Measurements from ENCODE around the gene PCBP2.

DNA sequence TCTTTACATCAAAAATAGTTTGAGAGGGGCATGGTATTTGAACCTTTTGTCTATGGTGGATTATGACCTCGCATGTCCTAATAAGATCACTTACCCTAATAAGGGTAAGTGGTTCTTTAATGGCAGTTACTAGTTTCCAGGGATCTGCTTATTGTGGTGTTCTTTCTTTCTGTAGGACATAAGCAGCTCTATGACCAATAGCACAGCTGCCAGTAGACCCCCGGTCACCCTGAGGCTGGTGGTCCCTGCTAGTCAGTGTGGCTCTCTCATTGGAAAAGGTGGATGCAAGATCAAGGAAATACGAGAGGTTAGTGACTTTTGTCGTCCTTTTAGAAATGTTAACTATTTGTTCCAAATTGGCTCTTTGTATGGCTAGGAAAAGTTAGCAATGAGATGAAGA, 7.2 kb downstream of the PCBP2 start:
- TF ChIP-seq GATA2 (IDR thresholded peaks at IDR 0.05; ENCODE audit: low read depth, low read length) (no peak), GATA3 (IDR thresholded peaks at IDR 0.05; ENCODE audit: low read depth, low read length) (no peak)
